ENCODE measurements around the gene ARFGEF2. TPM values are rescaled to one million over a fixed set of nuclear protein-coding genes. Genes with fewer than 3 reads are reported as not detected.
A peak's percentile ranks its signal among the peaks of the same experiment; 100 is the strongest.

ARFGEF2 gene
- total RNA-seq, 1 donor: 47.5 TPM

GRCh38 chr20:48941467-48941866 lies 20.0 kb downstream of the ARFGEF2 start:
- H3K4me3 ChIP-seq (ENCODE audit: low read depth, low read length): no peak overlapping the region
- no peak for DNase-seq (ENCODE audit: low read depth)
- no peak for TF ChIP-seq CTCF (IDR thresholded peaks at IDR 0.05; ENCODE audit: insufficient read depth, low read depth, low read length)

- no peak for DNase-seq (ENCODE audit: low read depth)
- no peak for TF ChIP-seq CTCF (IDR thresholded peaks at IDR 0.05; ENCODE audit: insufficient read depth, low read depth, low read length)
Measured at GRCh38 chr20:48942730-48943129, 21.2 kb downstream of the ARFGEF2 start.

GRCh38 chr20:48944663-48945297 lies 23.3 kb downstream of the ARFGEF2 start:
- no peak overlapping the region for H3K4me3 ChIP-seq (ENCODE audit: low read depth, low read length)
- TF ChIP-seq CTCF (IDR thresholded peaks at IDR 0.05; ENCODE audit: insufficient read depth, low read depth, low read length): no peak
- no peak for DNase-seq (ENCODE audit: low read depth)

More at GRCh38 chr20:48942730-48943129, 21.2 kb downstream of the ARFGEF2 start:
- H3K4me3 ChIP-seq (ENCODE audit: low read depth, low read length): no peak overlapping the region

GRCh38 chr20:48945840-48946514 lies 24.5 kb downstream of the ARFGEF2 start:
- TF ChIP-seq CTCF (IDR thresholded peaks at IDR 0.05; ENCODE audit: insufficient read depth, low read depth, low read length): no peak
- no peak overlapping the region for H3K4me3 ChIP-seq (ENCODE audit: low read depth, low read length)
- DNase-seq (ENCODE audit: low read depth): peak; percentile 70

GRCh38 chr20:48948612-48949011 lies 27.1 kb downstream of the ARFGEF2 start:
- no peak for DNase-seq (ENCODE audit: low read depth)
- no peak for TF ChIP-seq CTCF (IDR thresholded peaks at IDR 0.05; ENCODE audit: insufficient read depth, low read depth, low read length)

GRCh38 chr20:48949304-48950170 lies 28.0 kb downstream of the ARFGEF2 start:
- TF ChIP-seq CTCF (IDR thresholded peaks at IDR 0.05; ENCODE audit: insufficient read depth, low read depth, low read length): no peak
- H3K4me3 ChIP-seq (ENCODE audit: low read depth, low read length): no peak overlapping the region
- no peak for DNase-seq (ENCODE audit: low read depth)

More at GRCh38 chr20:48948612-48949011, 27.1 kb downstream of the ARFGEF2 start:
- H3K4me3 ChIP-seq (ENCODE audit: low read depth, low read length): no peak overlapping the region
